Embryonic facial prominence (tissue), 1 donor: ENCODE results near the gene TSKU.
A peak's percentile ranks its signal among the peaks of the same experiment; 100 is the strongest.
"Not testable (repeated sequence)": the region's sequence is repeated elsewhere in the genome, so short reads cannot be mapped to it uniquely, and the experiment has no call there.

Experiments used
- DNase-seq: peaks from one replicate; pipeline ENCODE4 v3.0.0-alpha.2; 2016; ENCODE audit errors: extremely low spot score

Gene TSKU

GRCh38 chr11:76783294-76783895 lies at the start of gene TSKU:
Gene TSKU, plus strand, starts transcription at chr11:76783356. Its CDS starts 12,261 bp downstream, at chr11:76795617.
- no peak for DNase-seq

GRCh38 chr11:76733906-76734305 lies 49.2 kb upstream of the TSKU start:
- not testable (repeated sequence) for DNase-seq

GRCh38 chr11:76734456-76735420 lies 48.4 kb upstream of the TSKU start:
- no peak for DNase-seq

- DNase-seq: no peak
These were observed 47.3 kb upstream of the TSKU start for GRCh38 chr11:76735841-76736240.

GRCh38 chr11:76736266-76736665 lies 46.9 kb upstream of the TSKU start:
- no peak for DNase-seq

- DNase-seq: no peak
These were observed 46.2 kb upstream of the TSKU start for GRCh38 chr11:76736773-76737495.

GRCh38 chr11:76738618-76739240 lies 44.4 kb upstream of the TSKU start:
- DNase-seq: no peak

- DNase-seq: no peak
These were observed 43.4 kb upstream of the TSKU start for GRCh38 chr11:76739798-76740197.

GRCh38 chr11:76740772-76741171 lies 42.4 kb upstream of the TSKU start:
- no peak for DNase-seq

- DNase-seq: peak; percentile 61
These were observed 40.3 kb upstream of the TSKU start for GRCh38 chr11:76742902-76743301.

- DNase-seq: no peak
These were observed 38.7 kb upstream of the TSKU start for GRCh38 chr11:76744186-76745043.

GRCh38 chr11:76745044-76745376 lies 38.1 kb upstream of the TSKU start:
- no peak for DNase-seq

GRCh38 chr11:76745561-76746207 lies 37.5 kb upstream of the TSKU start:
- DNase-seq: no peak

GRCh38 chr11:76747153-76747914 lies 35.8 kb upstream of the TSKU start:
- no peak for DNase-seq

- no peak for DNase-seq
These were observed 35.0 kb upstream of the TSKU start for GRCh38 chr11:76747915-76748860.

- no peak for DNase-seq
These were observed 34.2 kb upstream of the TSKU start for GRCh38 chr11:76748948-76749347.

- no peak for DNase-seq
These were observed 33.1 kb upstream of the TSKU start for GRCh38 chr11:76750067-76750466.

GRCh38 chr11:76750746-76751145 lies 32.4 kb upstream of the TSKU start:
- DNase-seq: no peak
